SK-N-SH (cell line): ENCODE results near the gene KPNA4. TPM values are rescaled to one million over a fixed set of nuclear protein-coding genes. Genes with fewer than 3 reads are reported as not detected.

Experiments
- CTCF ChIA-PET: fragments of 300-600, 350-600 bp; formaldehyde crosslinking; extraction: SDS; loops from one replicate; lab custom pipeline; 2021; lab: Yijun Ruan, JAX
- POLR2A ChIA-PET: fragments of 350-600 bp; sonication (Branson Sonifier 250); formaldehyde crosslinking; extraction: SDS; loops from one replicate; lab custom pipeline; 2020; ENCODE audit warnings: antibody characterized with exemption, inconsistent platforms; lab: Yijun Ruan, JAX
- DNase-seq: peaks from one replicate; pipeline ENCODE4 v3.0.0; 2012
- H2AFZ ChIP-seq: fragments of 200-600 bp; sonication (generic); 2 replicates; pipeline ENCODE4 v1.8.1; 2016; ENCODE audit warnings: antibody characterized with exemption, mild to moderate bottlenecking, low read depth
- H3F3A ChIP-seq: fragments of 200-600 bp; sonication (generic); replicated peaks from 2 replicates; pipeline ENCODE3; 2016; ENCODE audit warnings: antibody characterized with exemption, mild to moderate bottlenecking; ENCODE audit not compliant: insufficient read depth
- H3K27ac ChIP-seq, 2 experiments: fragments of 200-500 bp in 1 of 2; fragments of 200-600 bp in 1 of 2; sonication (Bioruptor generic) in 1 of 2; sonication (generic), shearing (Covaris generic) in 1 of 2; 2 replicates each; pipeline versions ENCODE4 v1.5.1 to v1.6.1; 2014 to 2016; ENCODE audit warnings: low read depth in 2 of 2, inconsistent platforms in 1 of 2, low read length in 1 of 2, mild to moderate bottlenecking in 1 of 2, mixed read lengths in 1 of 2
- H3K27me3 ChIP-seq: fragments of 200-600 bp; sonication (generic), shearing (Covaris generic); 2 replicates; pipeline ENCODE4 v1.6.1; 2016; ENCODE audit warnings: mixed run types; ENCODE audit not compliant: insufficient read depth
- H3K36me3 ChIP-seq, 2 experiments: fragments of 200-500 bp in 1 of 2; fragments of 200-600 bp in 1 of 2; sonication (Bioruptor generic) in 1 of 2; sonication (generic) in 1 of 2; replicated peaks in 1 of 2; 2 replicates each; pipeline versions ENCODE3 to v1.5.1; 2014 to 2016; ENCODE audit warnings: low read length in 1 of 2, mild to moderate bottlenecking in 1 of 2; ENCODE audit not compliant: insufficient read depth in 2 of 2, control insufficient read depth in 1 of 2
- H3K4me1 ChIP-seq, 2 experiments: fragments of 200-500 bp in 1 of 2; fragments of 200-600 bp in 1 of 2; sonication (Bioruptor generic) in 1 of 2; sonication (generic), shearing (Covaris generic) in 1 of 2; 2 replicates each; pipeline versions ENCODE4 v1.5.1 to v1.6.1; 2014 to 2016; ENCODE audit warnings: low read depth in 1 of 2, low read length in 1 of 2, mixed run types in 1 of 2; ENCODE audit not compliant: insufficient read depth in 2 of 2, control insufficient read depth in 1 of 2
- H3K4me2 ChIP-seq: fragments of 200-600 bp; sonication (generic), shearing (Covaris generic); 2 replicates; pipeline ENCODE4 v1.6.1; 2017; ENCODE audit warnings: mixed run types
- H3K4me3 ChIP-seq, 2 experiments: fragments of 200-500 bp in 1 of 2; fragments of 200-600 bp in 1 of 2; sonication (Bioruptor generic) in 1 of 2; sonication (generic), shearing (Covaris generic) in 1 of 2; 2 replicates each; pipeline versions ENCODE4 v1.5.1 to v1.8.1; 2014 to 2016; ENCODE audit warnings: low read depth in 2 of 2, inconsistent platforms in 1 of 2, low read length in 1 of 2, mild to moderate bottlenecking in 1 of 2, mixed read lengths in 1 of 2, moderate library complexity in 1 of 2
- H3K79me2 ChIP-seq: fragments of 200-600 bp; sonication (generic); 2 replicates; pipeline ENCODE4 v1.8.1; 2017; ENCODE audit warnings: mild to moderate bottlenecking; ENCODE audit not compliant: insufficient read depth
- H3K9ac ChIP-seq: fragments of 200-600 bp; sonication (generic); 2 replicates; pipeline ENCODE4 v1.6.1; 2017; ENCODE audit warnings: mixed run types
- H3K9me2 ChIP-seq: fragments of 200-600 bp; sonication (generic); 2 replicates; pipeline ENCODE4 v1.6.1; 2017; ENCODE audit warnings: mixed run types
- H3K9me3 ChIP-seq: fragments of 200-600 bp; sonication (generic); 2 replicates; pipeline ENCODE4 v1.6.1; 2017; ENCODE audit warnings: mixed run types, mild to moderate bottlenecking, moderate library complexity
- H4K20me1 ChIP-seq: fragments of 200-600 bp; sonication (generic); 2 replicates; pipeline ENCODE4 v1.6.1; 2017; ENCODE audit warnings: mild to moderate bottlenecking, mixed run types; ENCODE audit not compliant: insufficient read depth
- EP300 ChIP-seq, 2 experiments: IDR thresholded peaks; 2 replicates each; pipeline versions ENCODE4 v1.4.0 to v1.6.1; 2012; ENCODE audit warnings: borderline replicate concordance in 1 of 2, low read depth in 1 of 2, low read length in 1 of 2
- EZH2phosphoT487 ChIP-seq: fragments of 200-600 bp; sonication (generic); IDR thresholded peaks from 2 replicates; pipeline ENCODE4 v1.6.1; 2017; ENCODE audit warnings: low read depth, mixed run types, mild to moderate bottlenecking, antibody characterized with exemption, moderate library complexity, borderline replicate concordance
- FOXJ3 ChIP-seq: sonication (generic); formaldehyde crosslinking; IDR thresholded peaks from 2 replicates; pipeline ENCODE4 v1.5.1; 2020; ENCODE audit warnings: mild to moderate bottlenecking, missing genetic modification reagents
- FOXM1 ChIP-seq: IDR thresholded peaks from 2 replicates; pipeline ENCODE4 v1.4.0; 2012; ENCODE audit warnings: low read depth, mild to moderate bottlenecking
- GABPA ChIP-seq: IDR thresholded peaks from 2 replicates; pipeline ENCODE4 v1.4.0; 2012; ENCODE audit warnings: low read depth, mild to moderate bottlenecking
- GATA2 ChIP-seq: sonication (generic); formaldehyde crosslinking; IDR thresholded peaks from 2 replicates; pipeline ENCODE4 v1.5.0; 2020; ENCODE audit warnings: mild to moderate bottlenecking, missing genetic modification reagents
- MXI1 ChIP-seq: IDR thresholded peaks from 2 replicates; pipeline ENCODE4 v1.6.1; 2012; ENCODE audit warnings: mild to moderate bottlenecking, low read depth, low read length, improper control_type of control experiment
- NFIC ChIP-seq: IDR thresholded peaks from 2 replicates; pipeline ENCODE4 v1.4.0; 2012; ENCODE audit warnings: borderline replicate concordance
- NRF1 ChIP-seq: IDR thresholded peaks from 2 replicates; pipeline ENCODE4 v1.6.1; 2012; ENCODE audit warnings: low read depth, mild to moderate bottlenecking, low read length
- PBX3 ChIP-seq: IDR thresholded peaks from 2 replicates; pipeline ENCODE4; 2012
- POLR2AphosphoS5 ChIP-seq: IDR thresholded peaks from 2 replicates; pipeline ENCODE4 v1.6.1; 2012; ENCODE audit warnings: low read depth, low read length
- RCOR1 ChIP-seq: fragments of 150-350 bp; IDR thresholded peaks from 2 replicates; pipeline ENCODE4 v1.6.1; 2017; ENCODE audit warnings: antibody characterized with exemption, low read length
- REST ChIP-seq: IDR thresholded peaks from 2 replicates; pipeline ENCODE4 v1.6.1; 2012; ENCODE audit warnings: mild to moderate bottlenecking, low read depth, low read length, moderate library complexity
- RXRA ChIP-seq: IDR thresholded peaks from 2 replicates; pipeline ENCODE4 v1.4.0; 2012; ENCODE audit warnings: low read depth, mild to moderate bottlenecking, borderline replicate concordance
- SIN3A ChIP-seq: IDR thresholded peaks from 2 replicates; pipeline ENCODE4 v1.6.1; 2012; ENCODE audit warnings: low read depth, mild to moderate bottlenecking, low read length, moderate library complexity, borderline replicate concordance
- SMC3 ChIP-seq: IDR thresholded peaks from 2 replicates; pipeline ENCODE4 v1.6.1; 2012; ENCODE audit warnings: low read depth, low read length, improper control_type of control experiment
- TAF1 ChIP-seq: IDR thresholded peaks from 2 replicates; pipeline ENCODE4 v1.6.1; 2012; ENCODE audit warnings: low read depth, mild to moderate bottlenecking, low read length, moderate library complexity, borderline replicate concordance
- TEAD4 ChIP-seq: IDR thresholded peaks from 2 replicates; pipeline ENCODE4 v1.4.0; 2012; ENCODE audit warnings: mild to moderate bottlenecking, borderline replicate concordance; ENCODE audit not compliant: insufficient read depth
- USF1 ChIP-seq: IDR thresholded peaks from 2 replicates; pipeline ENCODE4 v1.4.0; 2012; ENCODE audit warnings: low read depth, borderline replicate concordance
- ZBTB33 ChIP-seq: IDR thresholded peaks from 2 replicates; pipeline ENCODE4 v1.4.0; 2012; ENCODE audit warnings: low read depth, borderline replicate concordance
- WGBS: methylation state at CpG from one replicate; pipeline ENCODE4 v1.1.6; 2017; ENCODE audit warnings: low lambda C conversion rate; 5-methylcytosine and 5-hydroxymethylcytosine counted together
- polyA plus RNA-seq, 3 experiments: library from polyadenylated mRNA; depleted of rRNA; stranded (reverse); fragments of >200 nt; gene quantifications; 2 replicates each; pipeline ENCODE4 v1.2.3, GENCODE V29; 2012

KPNA4 gene
- polyA plus RNA-seq, 1 of the 3 experiments (the other 2 are of a cell fraction) = 7.4 TPM

GRCh38 chr3:160479376-160479775, 86.0 kb downstream of the KPNA4 start:
- DNase-seq = no peak
- no peaks in the 10 kb centered on the region for H3K36me3 ChIP-seq
- no peaks in the 10 kb centered on the region for H4K20me1 ChIP-seq
- no peaks in the 10 kb centered on the region for H3K79me2 ChIP-seq
- WGBS = over 99% methylated on average over 10 of the region's 10 CpGs
- no peak overlapping the region for H3K9ac ChIP-seq
- CTCF ChIA-PET = no interaction called here
- peaks cover 13 to 16% of the 10 kb centered on the region in 2 experiments; a peak in 3 of 4 replicates for H3K4me1 ChIP-seq
- POLR2A ChIA-PET = no interaction called here
- H3K27ac ChIP-seq = no peak overlapping the region
- no peak for TF ChIP-seq GATA2 (CRISPR knock-in tag)
- TF ChIP-seq TEAD4 = no peak
- TF ChIP-seq EP300 (IDR thresholded peaks at IDR 0.05; ENCODE audit: borderline replicate concordance in 1 of 2, low read depth in 1 of 2, low read length in 1 of 2) = no peak
- no peak for TF ChIP-seq TAF1
- no peak for TF ChIP-seq NRF1
- TF ChIP-seq SMC3 = no peak
- no peak for TF ChIP-seq PBX3
- no peak for TF ChIP-seq RXRA
- TF ChIP-seq MXI1 = no peak
- no peak for TF ChIP-seq NFIC
- TF ChIP-seq POLR2AphosphoS5 = no peak
- TF ChIP-seq FOXJ3 (CRISPR knock-in tag) = no peak
- no peak for TF ChIP-seq EZH2phosphoT487
- TF ChIP-seq, all 33 proteins: peak for 0
- H3K4me2 ChIP-seq = no peak overlapping the region
- H2AFZ ChIP-seq = no peak overlapping the region
- no peak overlapping the region for H3K4me3 ChIP-seq
- peaks cover 30% of the 10 kb centered on the region for H3F3A ChIP-seq
- H3K27me3 ChIP-seq = no peaks in the 10 kb centered on the region
- H3K9me2 ChIP-seq = no peaks in the 10 kb centered on the region
- H3K9me3 ChIP-seq = no peaks in the 10 kb centered on the region

GRCh38 chr3:160478338-160478737, 87.0 kb downstream of the KPNA4 start:
- Histone ChIP-seq H3K4me1 (peaks cover 19 to 23% of the 10 kb centered on the region in 2 experiments), H3K9me3 (no peaks in the 10 kb centered on the region), H3K4me3 (no peak overlapping the region), H3K9ac (0 out of 2 replicates have a peak overlapping the region, but pooled peaks have one; percentile 16), H3K4me2 (peak overlapping the region; percentile 28; the same call in 1 of the 2 replicates), H3K27ac (peak overlapping the region; percentile 55 to 72; a peak in 3 of 4 replicates), H4K20me1 (no peaks in the 10 kb centered on the region), H3K9me2 (no peaks in the 10 kb centered on the region), H3F3A (peaks cover 40% of the 10 kb centered on the region), H3K79me2 (no peaks in the 10 kb centered on the region), H2AFZ (no peak overlapping the region), H3K36me3 (no peaks in the 10 kb centered on the region), H3K27me3 (no peaks in the 10 kb centered on the region)
- 69% methylated on average over 5 of the region's 5 CpGs for WGBS
- TF ChIP-seq ZBTB33 (no peak), MXI1 (no peak), TAF1 (no peak), SIN3A (no peak), FOXM1 (no peak), REST (no peak), USF1 (no peak), TEAD4 (no peak), RCOR1 (no peak), GABPA (no peak)
- CTCF ChIA-PET = interaction anchor here (1.4 kb wide), 1 partner anchor 9 kb away, joined by 7 read pairs; no protein-coding TSS in a partner anchor
- POLR2A ChIA-PET = no interaction called here
- DNase-seq = no peak
